Measurements from ENCODE around the gene CHAF1A. TPM values are rescaled to one million over a fixed set of nuclear protein-coding genes. Genes with fewer than 3 reads are reported as not detected.

The CHAF1A gene
- total RNA-seq, 4 donors from 2014 or later, result 4.9 to 18.6 (median 8.1) TPM

- 86 to 89% methylated on average over 12 to 16 of the region's 16 CpGs for WGBS, 2 donors
- H3K36me3 ChIP-seq, result peaks cover 0 to 70% (median 0%) of the 10 kb centered on the region in 3 donors
Observed at GRCh38 chr19:4477034-4477801, 74.8 kb downstream of the CHAF1A start.

GRCh38 chr19:4482721-4483364 is 80.4 kb downstream of the CHAF1A start:
- H3K4me3 ChIP-seq, result no peak overlapping the region
- no peaks in the 10 kb centered on the region for H3K4me1 ChIP-seq
- no peak overlapping the region for H3K27ac ChIP-seq
- WGBS, 2 donors, result 90 to 92% methylated on average over 33 to 35 of the region's 35 CpGs
- H3K9me3 ChIP-seq, result no peaks in the 10 kb centered on the region
- no peaks in the 10 kb centered on the region for H3K27me3 ChIP-seq
- TF ChIP-seq POLR2A (IDR thresholded peaks at IDR 0.05) (no peak), CTCF (IDR thresholded peaks at IDR 0.05) (no peak), EP300 (IDR thresholded peaks at IDR 0.05) (no peak)
- H3K36me3 ChIP-seq, result peaks cover 0 to 86% (median 0%) of the 10 kb centered on the region in 3 donors
- no peak for DNase-seq (ENCODE audit: low spot score in 2 of 2)

More at GRCh38 chr19:4477034-4477801, 74.8 kb downstream of the CHAF1A start:
- no peaks in the 10 kb centered on the region for H3K27me3 ChIP-seq
- TF ChIP-seq CTCF (IDR thresholded peaks at IDR 0.05), result no peak
- TF ChIP-seq POLR2A (IDR thresholded peaks at IDR 0.05), result no peak
- TF ChIP-seq EP300 (IDR thresholded peaks at IDR 0.05), result no peak
- H3K27ac ChIP-seq, result no peak overlapping the region
- H3K9me3 ChIP-seq, result no peaks in the 10 kb centered on the region
- H3K4me3 ChIP-seq, result no peak overlapping the region
- peaks cover 0 to 25% (median 21%) of the 10 kb centered on the region in 4 donors for H3K4me1 ChIP-seq
- DNase-seq (ENCODE audit: low spot score in 2 of 2), result no peak

- Histone ChIP-seq H3K27me3 (no peaks in the 10 kb centered on the region), H3K9me3 (no peaks in the 10 kb centered on the region), H3K4me3 (no peak overlapping the region), H3K4me1 (no peaks in the 10 kb centered on the region), H3K27ac (no peak overlapping the region), H3K36me3 (peaks cover 0 to 86% (median 0%) of the 10 kb centered on the region in 3 donors)
- no peak for DNase-seq (ENCODE audit: low spot score in 2 of 2)
- WGBS, 2 donors, result 87 to 91% methylated on average over 19 of the region's 19 CpGs
- TF ChIP-seq CTCF (IDR thresholded peaks at IDR 0.05) (no peak), EP300 (IDR thresholded peaks at IDR 0.05) (no peak), POLR2A (IDR thresholded peaks at IDR 0.05) (no peak)
Observed at GRCh38 chr19:4483385-4483784, 80.9 kb downstream of the CHAF1A start.

GRCh38 chr19:4487572-4487971 is 85.1 kb downstream of the CHAF1A start:
- H3K27me3 ChIP-seq, result no peaks in the 10 kb centered on the region
- no peaks in the 10 kb centered on the region for H3K9me3 ChIP-seq
- DNase-seq (ENCODE audit: low spot score in 2 of 2), result no peak
- peaks cover 0 to 85% (median 0%) of the 10 kb centered on the region in 3 donors for H3K36me3 ChIP-seq
- no peak for TF ChIP-seq EP300 (IDR thresholded peaks at IDR 0.05)
- TF ChIP-seq CTCF (IDR thresholded peaks at IDR 0.05), result no peak
- no peak for TF ChIP-seq POLR2A (IDR thresholded peaks at IDR 0.05)
- H3K27ac ChIP-seq, result no peak overlapping the region
- H3K4me3 ChIP-seq, result no peak overlapping the region
- 79 to 85% methylated on average over 10 to 11 of the region's 11 CpGs for WGBS, 2 donors
- no peaks in the 10 kb centered on the region for H3K4me1 ChIP-seq

- TF ChIP-seq EP300 (IDR thresholded peaks at IDR 0.05) (no peak), POLR2A (IDR thresholded peaks at IDR 0.05) (no peak), CTCF (IDR thresholded peaks at IDR 0.05) (no peak)
- Histone ChIP-seq H3K4me3 (no peak overlapping the region), H3K36me3 (peaks cover 2 to 80% (median 2%) of the 10 kb centered on the region in 3 donors), H3K27ac (no peak overlapping the region), H3K4me1 (no peaks in the 10 kb centered on the region), H3K9me3 (no peaks in the 10 kb centered on the region), H3K27me3 (no peaks in the 10 kb centered on the region)
- DNase-seq (ENCODE audit: low spot score in 2 of 2), result no peak
- 92 to 95% methylated on average over 29 of the region's 29 CpGs for WGBS, 2 donors
Observed at GRCh38 chr19:4488496-4488895, 86.1 kb downstream of the CHAF1A start.

Measured in tibial nerve (tissue), 4 donors.